Umbilical cord (tissue), 2 donors: ENCODE data around the gene OFD1. TPM values are rescaled to one million over a fixed set of nuclear protein-coding genes. Genes with fewer than 3 reads are reported as not detected.
A peak's percentile ranks its signal among the peaks of the same experiment; 100 is the strongest.

ENCODE experiments used
- DNase-seq: peaks from one replicate; pipeline ENCODE4 v3.0.0-alpha.2; 2015; ENCODE audit warnings: low spot score
- total RNA-seq: library from RNA; depleted of rRNA; stranded (reverse); fragments of >200 nt; gene quantifications from one replicate; pipeline ENCODE4 v1.2.3, GENCODE V29; 2014; ENCODE audit warnings: low replicate concordance; ENCODE audit not compliant: insufficient read depth

OFD1 gene, protein sequence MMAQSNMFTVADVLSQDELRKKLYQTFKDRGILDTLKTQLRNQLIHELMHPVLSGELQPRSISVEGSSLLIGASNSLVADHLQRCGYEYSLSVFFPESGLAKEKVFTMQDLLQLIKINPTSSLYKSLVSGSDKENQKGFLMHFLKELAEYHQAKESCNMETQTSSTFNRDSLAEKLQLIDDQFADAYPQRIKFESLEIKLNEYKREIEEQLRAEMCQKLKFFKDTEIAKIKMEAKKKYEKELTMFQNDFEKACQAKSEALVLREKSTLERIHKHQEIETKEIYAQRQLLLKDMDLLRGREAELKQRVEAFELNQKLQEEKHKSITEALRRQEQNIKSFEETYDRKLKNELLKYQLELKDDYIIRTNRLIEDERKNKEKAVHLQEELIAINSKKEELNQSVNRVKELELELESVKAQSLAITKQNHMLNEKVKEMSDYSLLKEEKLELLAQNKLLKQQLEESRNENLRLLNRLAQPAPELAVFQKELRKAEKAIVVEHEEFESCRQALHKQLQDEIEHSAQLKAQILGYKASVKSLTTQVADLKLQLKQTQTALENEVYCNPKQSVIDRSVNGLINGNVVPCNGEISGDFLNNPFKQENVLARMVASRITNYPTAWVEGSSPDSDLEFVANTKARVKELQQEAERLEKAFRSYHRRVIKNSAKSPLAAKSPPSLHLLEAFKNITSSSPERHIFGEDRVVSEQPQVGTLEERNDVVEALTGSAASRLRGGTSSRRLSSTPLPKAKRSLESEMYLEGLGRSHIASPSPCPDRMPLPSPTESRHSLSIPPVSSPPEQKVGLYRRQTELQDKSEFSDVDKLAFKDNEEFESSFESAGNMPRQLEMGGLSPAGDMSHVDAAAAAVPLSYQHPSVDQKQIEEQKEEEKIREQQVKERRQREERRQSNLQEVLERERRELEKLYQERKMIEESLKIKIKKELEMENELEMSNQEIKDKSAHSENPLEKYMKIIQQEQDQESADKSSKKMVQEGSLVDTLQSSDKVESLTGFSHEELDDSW
- 8.4 TPM for total RNA-seq

- peak; percentile 96 for DNase-seq
Measured at GRCh38 chrX:13734278-13735172, at the start of gene OFD1, which contains the start of gene TRAPPC2. Gene OFD1 (plus strand): TSS chrX:13734748. CDS start chrX:13735072, 324 bp downstream. Gene TRAPPC2 (minus strand): TSS chrX:13734620. CDS start chrX:13719963, 14,657 bp downstream.

DNA sequence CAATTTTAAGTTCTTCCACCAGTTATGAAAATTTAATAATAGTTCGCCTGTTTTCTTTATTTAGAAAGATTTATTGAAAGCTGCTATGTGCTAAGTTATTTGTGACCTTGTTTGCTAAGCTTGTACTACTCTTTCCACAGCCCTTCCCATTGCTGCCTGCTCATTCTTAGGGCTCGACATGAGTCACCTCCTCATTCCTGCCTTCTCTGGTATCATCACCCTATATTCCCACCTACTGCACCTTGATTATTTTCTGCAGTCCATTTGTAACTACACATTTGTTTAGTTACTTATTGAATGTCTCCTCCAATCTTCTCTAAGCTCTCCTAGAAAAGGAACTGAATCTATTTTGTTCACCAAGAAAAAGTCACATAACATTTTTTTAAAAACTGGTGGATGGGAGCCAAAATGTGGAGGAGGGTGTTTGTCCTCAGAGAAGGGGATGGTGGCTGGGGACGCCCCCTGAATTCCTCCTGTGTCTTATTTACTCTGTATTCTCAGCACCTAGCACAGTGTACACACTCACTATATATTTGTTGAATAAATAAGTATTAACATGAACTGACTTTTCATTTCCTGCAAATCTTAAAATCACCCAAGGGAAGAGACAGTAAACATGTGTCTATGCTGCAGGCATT lies 49.3 kb upstream of the OFD1 start:
- DNase-seq: no peak

DNA sequence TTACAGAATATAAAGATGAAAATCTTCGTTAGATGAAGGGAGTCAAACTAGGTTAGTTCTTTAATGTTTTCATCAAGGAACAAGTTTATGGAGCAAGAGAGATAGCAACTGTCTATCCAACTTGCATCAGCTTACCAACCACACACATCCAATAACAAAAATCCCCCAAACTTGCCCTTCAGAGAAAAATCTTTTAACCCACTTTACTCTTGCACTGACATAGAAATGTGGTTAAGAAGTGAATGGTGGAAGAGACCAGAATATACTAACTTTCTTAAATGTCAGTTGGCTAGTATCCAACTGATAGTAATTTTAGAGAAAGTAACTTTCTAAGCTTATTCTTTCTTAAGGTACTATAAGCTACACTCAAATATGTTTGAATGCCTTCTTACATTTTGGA lies 47.3 kb upstream of the OFD1 start:
- DNase-seq: no peak

DNA sequence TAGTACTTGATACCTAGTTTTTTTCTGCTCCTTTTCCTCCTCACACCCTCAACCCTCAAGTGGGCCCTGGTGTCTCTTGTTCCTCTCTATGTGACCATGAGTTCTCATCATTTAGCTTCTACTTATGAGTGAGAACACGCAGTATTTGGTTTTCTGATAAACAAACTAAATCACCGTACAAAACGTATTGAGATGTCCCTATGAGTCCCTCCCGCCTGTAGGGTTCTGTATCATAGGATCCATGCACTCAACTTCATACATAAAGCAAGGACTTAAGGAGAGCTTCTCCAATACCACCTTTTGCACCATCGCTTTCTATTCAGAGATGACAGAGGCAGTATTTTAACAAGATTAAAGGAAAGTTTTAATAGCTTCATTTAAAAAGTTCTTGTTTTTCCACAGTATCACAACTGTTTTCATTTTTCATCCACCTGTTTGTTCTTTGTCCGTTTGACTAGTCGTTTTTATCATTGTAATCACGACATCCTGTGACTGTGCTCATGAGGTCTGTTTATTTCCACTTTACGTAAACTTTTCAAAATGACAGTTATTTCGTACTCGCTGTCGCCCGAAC lies 46.1 kb upstream of the OFD1 start:
- no peak for DNase-seq

GRCh38 chrX:13688958-13689740 lies 45.4 kb upstream of the OFD1 start, which contains the start of gene RAB9A:
Gene RAB9A (plus strand): TSS chrX:13689128. CDS start chrX:13708747, 19,619 bp downstream.
- DNase-seq: peak; percentile 79

DNA sequence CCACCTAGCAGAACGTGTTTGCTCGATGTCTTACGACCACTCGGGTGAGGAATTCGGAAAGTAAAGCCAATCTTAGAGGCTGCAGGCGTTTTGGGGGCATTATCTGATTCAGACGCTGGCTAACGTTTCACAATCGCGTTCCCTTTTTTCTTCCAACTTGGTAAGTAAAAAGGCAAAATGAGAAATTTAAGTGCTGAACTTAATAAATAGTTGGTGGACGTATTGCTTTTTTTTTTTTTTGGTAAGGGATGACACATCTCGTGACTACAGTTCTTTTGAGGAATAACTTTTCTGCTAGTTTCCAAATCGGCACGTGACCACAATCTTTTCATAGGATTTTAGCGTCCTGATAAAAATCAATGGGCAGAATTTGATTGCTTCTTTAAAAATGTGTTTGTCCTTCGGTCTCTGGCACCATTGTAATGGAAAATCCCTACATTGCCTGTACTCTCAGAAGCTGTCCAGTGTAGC lies 44.8 kb upstream of the OFD1 start:
- DNase-seq: peak; percentile 40

- DNase-seq: no peak
Measured at GRCh38 chrX:13690836-13691235, 43.7 kb upstream of the OFD1 start.

GRCh38 chrX:13691841-13692371 lies 42.6 kb upstream of the OFD1 start:
- no peak for DNase-seq

- no peak for DNase-seq
Measured at GRCh38 chrX:13692771-13693231, 41.7 kb upstream of the OFD1 start.

DNA sequence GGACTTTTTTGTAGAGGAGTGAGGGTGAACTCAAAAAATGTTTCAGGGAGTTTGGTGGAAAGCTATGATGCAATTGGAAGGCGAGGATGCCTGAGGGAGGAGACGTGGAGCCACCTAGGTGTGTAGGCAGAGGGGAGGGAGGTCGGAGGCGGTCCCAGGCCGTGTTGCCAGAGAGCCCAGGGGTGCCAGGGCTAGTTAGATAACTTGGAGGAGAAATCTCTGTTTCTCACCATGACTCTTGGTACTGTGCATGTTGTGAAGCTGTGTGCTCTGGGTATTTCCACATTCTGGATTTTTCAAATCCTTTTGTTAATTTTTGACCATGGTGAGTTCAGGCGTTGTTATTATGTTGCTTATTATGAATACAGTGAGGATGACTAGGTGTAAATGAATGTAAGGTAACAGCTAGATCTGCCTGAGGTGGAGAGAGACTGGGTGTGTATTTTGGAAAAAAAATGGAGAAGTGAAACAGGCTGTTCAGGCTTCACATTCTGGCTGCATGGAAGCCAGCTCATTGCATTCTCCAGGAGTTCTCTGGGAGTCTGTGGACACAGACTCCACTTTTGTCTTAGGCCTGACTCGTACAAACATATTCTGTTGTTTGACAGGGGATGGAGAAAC lies 41.1 kb upstream of the OFD1 start:
- DNase-seq: no peak

- no peak for DNase-seq
Measured at GRCh38 chrX:13694359-13694758, 40.2 kb upstream of the OFD1 start.

DNA sequence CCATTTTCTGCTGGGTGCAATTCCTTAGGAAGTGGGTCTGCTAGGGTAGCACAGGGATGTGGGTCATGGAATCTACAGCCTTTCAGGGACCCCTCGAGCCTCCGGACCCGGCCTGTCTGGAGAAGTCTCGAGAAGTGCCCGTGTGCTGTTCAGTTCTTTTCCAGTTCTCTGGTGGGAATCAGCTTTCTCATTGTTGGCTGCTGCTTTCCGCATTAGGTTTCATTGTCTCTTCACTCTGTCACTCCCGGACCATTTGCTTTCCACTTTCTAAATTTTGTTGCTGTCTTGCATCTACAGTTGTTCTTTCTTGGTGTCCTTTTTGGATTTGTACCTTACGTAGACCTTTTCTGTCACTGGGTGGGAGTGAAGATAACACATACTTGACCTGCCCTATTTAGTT lies 39.6 kb upstream of the OFD1 start:
- no peak for DNase-seq

GRCh38 chrX:13695601-13696115 lies 38.9 kb upstream of the OFD1 start:
- DNase-seq: no peak

DNA sequence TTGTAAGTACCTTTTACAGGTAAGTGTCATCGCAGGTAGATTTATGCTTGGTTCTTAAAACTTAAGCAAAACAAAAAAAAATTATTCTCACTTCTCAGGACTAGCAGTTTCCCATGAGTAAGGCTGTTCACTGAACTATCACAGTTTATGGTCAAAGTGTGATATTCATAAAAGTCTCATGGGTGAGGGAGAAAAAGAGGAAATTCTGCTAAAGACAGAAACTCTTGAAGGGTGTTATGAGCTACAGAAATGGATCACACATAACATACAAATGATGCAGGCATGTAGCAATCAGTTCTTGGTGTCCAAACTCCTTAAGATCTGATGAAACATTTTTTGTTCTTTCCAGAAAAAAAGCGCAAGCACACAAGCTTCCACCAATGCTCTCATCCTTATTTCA lies 37.1 kb upstream of the OFD1 start:
- no peak for DNase-seq

DNA sequence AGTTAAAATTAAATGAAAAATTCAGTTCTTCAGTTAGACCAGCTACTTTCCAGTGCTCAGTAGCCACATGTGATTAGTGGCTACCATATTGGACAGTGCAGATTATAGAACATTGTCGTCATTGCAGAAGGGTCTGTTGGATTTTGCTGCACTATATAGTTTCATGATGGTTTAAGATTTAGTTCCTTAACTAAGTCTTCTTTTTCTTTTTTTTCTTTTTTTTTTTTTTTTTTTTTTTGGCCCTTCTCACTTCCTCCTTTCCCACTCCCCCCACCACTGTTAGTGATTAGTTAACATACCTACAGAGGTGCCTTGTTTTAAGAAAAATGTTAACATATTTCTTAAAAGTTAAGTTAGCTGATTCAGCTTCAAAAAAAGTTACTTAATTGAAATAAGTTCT lies 36.6 kb upstream of the OFD1 start:
- no peak for DNase-seq

GRCh38 chrX:13698432-13698831 lies 36.1 kb upstream of the OFD1 start:
- no peak for DNase-seq

- DNase-seq: no peak
Measured at GRCh38 chrX:13699183-13699826, 35.2 kb upstream of the OFD1 start.

- no peak for DNase-seq
Measured at GRCh38 chrX:13700380-13700779, 34.2 kb upstream of the OFD1 start.
